Activated naive CD4-positive, alpha-beta T cell treated with anti-CD3 and anti-CD28 coated beads, Interleukin-2, amount 50 U/mL, for 72 hours (primary cell): ENCODE data around the gene GPR62. TPM values are rescaled to one million over a fixed set of nuclear protein-coding genes. Genes with fewer than 3 reads are reported as not detected.
A peak's percentile ranks its signal among the peaks of the same experiment; 100 is the strongest.

Experiments
- ATAC-seq, 2 donors: fragments of 150-1000 bp; cut with Tn5 transposase; 2 replicates each; pipeline ENCODE4 v1.10.0; 2021; ENCODE audit warnings: mild to moderate bottlenecking in 2 of 2, moderate library complexity in 2 of 2
- DNase-seq, 2 donors: peaks; one replicate each; pipeline ENCODE4 v3.0.0; 2021 to 2022; ENCODE audit warnings: low spot score in 2 of 2
- H3K27ac Mint-ChIP-seq, 2 donors: one replicate each; pipeline ENCODE4 v1.8.0; 2022; ENCODE audit warnings: mild to moderate bottlenecking in 2 of 2, mixed read lengths in 2 of 2
- H3K36me3 Mint-ChIP-seq, 2 donors: one replicate each; pipeline ENCODE4 v1.8.0; 2022; ENCODE audit warnings: mixed read lengths in 2 of 2
- H3K9me3 Mint-ChIP-seq, 2 donors: one replicate each; pipeline ENCODE4 v1.8.0; 2022; ENCODE audit warnings: mixed read lengths in 2 of 2
- total RNA-seq, 2 donors: library from RNA; stranded (reverse); gene quantifications; one replicate each; pipeline ENCODE4 v1.2.3, GENCODE V29; 2022

Gene GPR62
- total RNA-seq, 2 donors from 2014 or later: not detected

DNA sequence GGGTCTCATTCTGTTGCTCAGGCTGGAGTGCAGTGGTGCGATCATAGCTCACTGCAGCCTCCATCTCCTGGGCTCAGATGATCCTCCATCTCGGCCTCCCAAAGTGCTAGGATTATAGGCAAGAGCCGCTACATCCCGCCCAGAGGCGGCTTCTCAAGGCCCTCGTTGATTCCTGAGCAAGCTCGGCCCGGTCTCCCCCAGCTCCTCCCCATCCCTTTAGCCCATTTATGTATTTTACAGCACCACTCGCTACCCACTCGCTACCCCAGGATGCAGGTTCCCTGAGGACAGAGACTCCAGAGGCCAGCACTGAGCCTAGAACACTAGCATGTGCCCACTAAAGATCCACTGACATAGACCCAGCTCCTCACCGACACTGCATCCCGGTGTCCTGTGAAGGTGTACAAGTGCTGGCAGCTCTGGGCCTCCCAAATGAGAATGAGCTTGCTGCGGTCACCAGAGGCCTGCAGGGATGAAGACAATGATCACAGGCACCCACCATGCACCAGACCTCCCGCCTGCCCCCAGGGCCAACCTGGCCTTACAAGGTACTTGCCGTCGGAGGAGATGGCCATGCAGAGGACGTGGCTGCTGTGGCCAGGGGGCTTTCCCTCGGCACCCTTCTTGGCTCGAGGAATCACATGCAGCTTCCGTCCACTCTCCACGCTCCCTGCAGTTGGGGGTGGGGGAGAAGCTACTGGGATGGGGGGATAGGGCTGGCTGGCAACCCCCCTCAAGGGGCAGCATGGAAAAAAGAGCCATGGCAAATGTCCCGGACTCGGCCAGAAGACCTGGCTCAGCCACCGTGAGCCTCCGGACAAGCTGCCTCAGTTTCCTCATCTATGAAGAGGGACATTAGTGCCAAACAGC, 19.1 kb upstream of the GPR62 start:
- Mint-ChIP-seq H3K9me3 (no peaks in the 10 kb centered on the region), H3K27ac (no peak overlapping the region), H3K36me3 (peaks cover 20 to 30% of the 10 kb centered on the region in 2 donors)
- no peak for DNase-seq
- no peak for ATAC-seq

- ATAC-seq: no peak
- Mint-ChIP-seq H3K36me3 (peaks cover 22 to 32% of the 10 kb centered on the region in 2 donors), H3K9me3 (no peaks in the 10 kb centered on the region), H3K27ac (no peak overlapping the region)
- no peak for DNase-seq
Observed at GRCh38 chr3:51937014-51937413, 18.2 kb upstream of the GPR62 start.

DNA sequence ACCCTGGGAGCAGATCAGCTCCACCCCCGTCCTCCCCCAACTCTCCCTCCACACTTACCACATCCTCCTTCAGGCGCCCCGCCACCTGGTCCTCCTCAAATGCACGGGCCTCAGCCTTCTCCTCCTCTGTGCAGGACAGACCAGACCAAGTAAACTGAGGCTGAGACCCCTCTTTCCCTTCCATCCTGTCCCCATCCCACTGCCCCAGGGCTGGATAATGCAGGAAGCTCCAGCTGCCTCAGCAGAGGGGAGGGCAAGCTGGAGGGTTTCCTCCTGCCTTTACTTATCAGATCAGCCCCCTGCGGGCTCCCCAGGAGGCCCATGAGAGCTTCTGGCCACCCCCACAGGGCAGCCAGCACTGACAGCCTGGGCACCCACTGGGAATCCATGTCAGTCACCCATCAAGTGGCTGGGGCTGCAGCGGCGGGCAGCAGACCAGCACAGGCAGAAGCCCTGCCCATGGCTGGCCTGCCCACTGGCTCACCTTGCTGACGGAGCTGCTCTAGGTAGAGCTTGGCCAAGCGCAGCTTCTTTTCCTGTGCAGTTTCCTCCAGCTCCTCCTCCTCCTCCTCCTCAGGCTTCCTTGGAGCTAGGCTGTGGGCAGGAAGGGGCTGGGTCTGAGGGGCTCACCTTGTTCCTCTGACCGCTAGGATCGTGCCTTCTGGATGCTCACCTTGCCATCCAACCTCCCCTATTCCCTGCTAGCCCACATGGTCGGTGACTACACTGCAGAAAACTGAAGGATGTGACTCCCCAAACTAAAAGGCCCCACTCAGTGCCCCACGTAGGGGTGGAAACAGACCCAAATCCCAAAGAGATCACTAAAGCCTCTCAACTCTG, 17.4 kb upstream of the GPR62 start:
- H3K36me3 Mint-ChIP-seq: peaks cover 22 to 32% of the 10 kb centered on the region in 2 donors
- H3K27ac Mint-ChIP-seq: peak overlapping the region; percentile 59 to 92
- H3K9me3 Mint-ChIP-seq: no peaks in the 10 kb centered on the region
- DNase-seq (no peak), ATAC-seq (no peak)

- Mint-ChIP-seq H3K9me3 (no peaks in the 10 kb centered on the region), H3K36me3 (peaks cover 22 to 28% of the 10 kb centered on the region in 2 donors), H3K27ac (peak overlapping the region in 1 of 2 donors; percentile 66)
- DNase-seq (no peak), ATAC-seq (no peak)
Observed at GRCh38 chr3:51938780-51939425, 16.3 kb upstream of the GPR62 start.

GRCh38 chr3:51940648-51941462, 14.3 kb upstream of the GPR62 start:
- ATAC-seq (no peak), DNase-seq (peak in 1 of 2 donors; percentile 50)
- Mint-ChIP-seq H3K36me3 (peaks cover 15 to 23% of the 10 kb centered on the region in 2 donors), H3K9me3 (no peaks in the 10 kb centered on the region), H3K27ac (peak overlapping the region; percentile 91 to 93)

- Mint-ChIP-seq H3K36me3 (peaks cover 15 to 23% of the 10 kb centered on the region in 2 donors), H3K9me3 (no peaks in the 10 kb centered on the region), H3K27ac (peak overlapping the region; percentile 65 to 93)
- ATAC-seq (no peak), DNase-seq (no peak)
Observed at GRCh38 chr3:51941463-51941797, 13.8 kb upstream of the GPR62 start.

- DNase-seq (peak; percentile 98 to 100), ATAC-seq (peak; percentile 92 to 95)
- Mint-ChIP-seq H3K9me3 (no peaks in the 10 kb centered on the region), H3K36me3 (peaks cover 15 to 22% of the 10 kb centered on the region in 2 donors), H3K27ac (peak within 1 kb of the TSS; percentile 91 to 93)
Observed at GRCh38 chr3:51941798-51942602, 13.2 kb upstream of the GPR62 start, which contains the start of the genes PARP3 and RRP9. PARP3 (plus strand) TSS chr3:51942363; CDS start chr3:51943356, 993 bp downstream. RRP9 (minus strand) TSS chr3:51941904; CDS start chr3:51941867, 37 bp downstream.

DNA sequence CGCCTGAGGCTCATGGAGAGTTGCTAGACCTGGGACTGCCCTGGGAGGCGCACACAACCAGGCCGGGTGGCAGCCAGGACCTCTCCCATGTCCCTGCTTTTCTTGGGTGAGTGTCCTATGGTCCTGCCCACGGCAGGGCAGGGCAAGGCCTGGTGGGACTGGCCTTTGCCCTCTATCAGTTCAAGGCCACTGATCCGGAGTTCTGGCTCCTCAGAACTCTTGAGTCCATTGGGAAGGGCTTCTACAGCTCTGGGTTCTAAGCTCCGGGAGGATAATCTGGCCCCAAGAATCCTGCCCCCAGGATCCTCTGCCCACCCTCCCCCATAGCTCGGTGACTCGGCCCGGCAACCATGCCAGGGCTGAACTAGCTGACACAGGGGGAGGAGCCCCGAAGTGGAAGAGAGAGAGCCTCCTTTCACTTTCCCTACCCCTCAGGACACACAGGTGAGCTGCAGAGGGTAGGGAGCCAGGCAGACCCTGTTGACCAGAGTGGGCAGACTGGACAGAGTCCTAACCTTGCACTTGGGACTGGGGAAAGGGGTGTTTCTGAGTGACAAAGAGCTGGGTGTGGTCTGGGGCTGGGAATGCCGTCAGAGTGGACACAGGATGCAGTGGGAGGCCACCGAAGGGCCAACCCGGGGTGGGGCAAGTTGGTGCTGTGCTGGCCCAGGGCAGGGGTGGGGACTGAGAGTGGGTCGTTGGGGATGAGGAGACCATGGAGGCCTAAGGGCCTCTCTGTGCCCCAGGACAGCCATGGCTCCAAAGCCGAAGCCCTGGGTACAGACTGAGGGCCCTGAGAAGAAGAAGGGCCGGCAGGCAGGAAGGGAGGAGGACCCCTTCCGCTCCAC, 12.4 kb upstream of the GPR62 start:
- Mint-ChIP-seq H3K27ac (peak overlapping the region; percentile 90 to 93), H3K36me3 (peaks cover 12 to 16% of the 10 kb centered on the region in 2 donors), H3K9me3 (no peaks in the 10 kb centered on the region)
- ATAC-seq: peak; percentile 17 to 20
- DNase-seq: peak; percentile 61 to 63

- Mint-ChIP-seq H3K9me3 (no peaks in the 10 kb centered on the region), H3K36me3 (peaks cover 9% of the 10 kb centered on the region in 2 donors), H3K27ac (peak overlapping the region; percentile 48 to 93)
- DNase-seq: peak in 1 of 2 donors; percentile 57
- ATAC-seq: no peak
Observed at GRCh38 chr3:51943451-51944391, 11.5 kb upstream of the GPR62 start.

DNA sequence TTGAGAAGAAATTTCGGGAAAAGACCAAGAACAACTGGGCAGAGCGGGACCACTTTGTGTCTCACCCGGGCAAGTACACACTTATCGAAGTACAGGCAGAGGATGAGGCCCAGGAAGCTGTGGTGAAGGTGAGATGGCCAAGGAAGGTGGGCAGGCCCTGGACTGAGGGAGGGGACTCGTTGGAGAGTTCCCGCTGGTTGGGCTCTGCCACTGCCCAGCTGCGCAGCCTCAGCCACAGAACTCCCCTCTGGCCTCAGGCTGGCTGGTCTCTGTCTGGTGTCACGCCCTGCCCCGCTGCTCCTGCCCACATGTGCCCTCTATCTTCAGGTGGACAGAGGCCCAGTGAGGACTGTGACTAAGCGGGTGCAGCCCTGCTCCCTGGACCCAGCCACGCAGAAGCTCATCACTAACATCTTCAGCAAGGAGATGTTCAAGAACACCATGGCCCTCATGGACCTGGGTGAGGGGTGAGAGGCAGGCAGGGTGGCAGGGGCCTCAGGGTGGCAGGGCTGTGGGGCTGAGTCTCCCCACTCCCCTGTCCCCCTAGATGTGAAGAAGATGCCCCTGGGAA, 10.6 kb upstream of the GPR62 start:
- peak overlapping the region in 1 of 2 donors; percentile 48 for H3K27ac Mint-ChIP-seq
- peaks cover 9% of the 10 kb centered on the region in 2 donors for H3K36me3 Mint-ChIP-seq
- no peaks in the 10 kb centered on the region for H3K9me3 Mint-ChIP-seq
- DNase-seq (no peak), ATAC-seq (no peak)

- peak in 1 of 2 donors; percentile 52 for DNase-seq
- no peak for ATAC-seq
- H3K9me3 Mint-ChIP-seq: no peaks in the 10 kb centered on the region
- H3K27ac Mint-ChIP-seq: peak overlapping the region in 1 of 2 donors; percentile 36
- peaks cover 9% of the 10 kb centered on the region in 2 donors for H3K36me3 Mint-ChIP-seq
Observed at GRCh38 chr3:51945031-51945840, 9.9 kb upstream of the GPR62 start.

- ATAC-seq (no peak), DNase-seq (peak in 1 of 2 donors; percentile 51)
- Mint-ChIP-seq H3K27ac (peak overlapping the region in 1 of 2 donors; percentile 36), H3K36me3 (peaks cover 2% of the 10 kb centered on the region in 2 donors), H3K9me3 (no peaks in the 10 kb centered on the region)
Observed at GRCh38 chr3:51945926-51946705, 9.1 kb upstream of the GPR62 start.
